Glutamatergic neuron (in vitro differentiated cells): ENCODE results near the gene HTR6. TPM values are rescaled to one million over a fixed set of nuclear protein-coding genes. Genes with fewer than 3 reads are reported as not detected.

Experiments used
- DNase-seq: peaks from one replicate; pipeline ENCODE4 v3.0.0; 2022
- H3K27ac Mint-ChIP-seq: one replicate; pipeline ENCODE4 v1.8.0; 2020; ENCODE audit warnings: mild to moderate bottlenecking, mixed read lengths, inconsistent platforms; ENCODE audit not compliant: unreplicated experiment
- H3K27me3 Mint-ChIP-seq: one replicate; pipeline ENCODE4 v1.8.0; 2020; ENCODE audit warnings: mild to moderate bottlenecking, moderate library complexity, mixed read lengths, inconsistent platforms; ENCODE audit not compliant: unreplicated experiment
- H3K36me3 Mint-ChIP-seq: one replicate; pipeline ENCODE4 v1.8.0; 2020; ENCODE audit warnings: mild to moderate bottlenecking, mixed read lengths, inconsistent platforms; ENCODE audit not compliant: unreplicated experiment
- H3K4me1 Mint-ChIP-seq: one replicate; pipeline ENCODE4 v1.8.0; 2020; ENCODE audit warnings: mild to moderate bottlenecking, low read depth, mixed read lengths, inconsistent platforms; ENCODE audit not compliant: unreplicated experiment
- H3K4me3 Mint-ChIP-seq: one replicate; pipeline ENCODE4 v1.8.0; 2020; ENCODE audit warnings: mild to moderate bottlenecking, mixed read lengths, inconsistent platforms; ENCODE audit not compliant: unreplicated experiment
- H3K9me3 Mint-ChIP-seq: one replicate; pipeline ENCODE4 v1.8.0; 2020; ENCODE audit warnings: mild to moderate bottlenecking, moderate library complexity, mixed read lengths, inconsistent platforms; ENCODE audit not compliant: unreplicated experiment
- CTCF ChIP-seq: fragments of 200-600 bp; sonication (generic); IDR thresholded peaks from one replicate; pipeline ENCODE4 v1.5.0; 2021; ENCODE audit not compliant: partially characterized antibody, unreplicated experiment
- total RNA-seq: library from RNA; stranded (reverse); fragmentation: NEBNext Ultra II Directional; extraction: Animal tissue kit (Norgen Biotek cat#: 25700); gene quantifications from one replicate; pipeline ENCODE4 v1.2.1, GENCODE V29; 2021; ENCODE audit not compliant: unreplicated experiment

Gene HTR6
- total RNA-seq, 1 donor from 2014 or later = not detected

GRCh38 chr1:19643602-19644394 is 20.9 kb upstream of the HTR6 start, which contains the start of gene NBL1:
Gene NBL1 (plus strand): TSS chr1:19644311. CDS start chr1:19655031, 10,720 bp downstream.
- Mint-ChIP-seq H3K4me1 (peaks cover 9% of the 10 kb centered on the region), H3K4me3 (peak within 1 kb of the TSS; percentile 98), H3K36me3 (no peaks in the 10 kb centered on the region), H3K9me3 (peaks cover 14% of the 10 kb centered on the region), H3K27ac (peak within 1 kb of the TSS; percentile 64), H3K27me3 (peaks cover 20% of the 10 kb centered on the region)
- TF ChIP-seq CTCF = no peak
- peak; percentile 50 for DNase-seq

GRCh38 chr1:19644395-19644680 is 20.3 kb upstream of the HTR6 start:
- no peaks in the 10 kb centered on the region for H3K36me3 Mint-ChIP-seq

GRCh38 chr1:19644681-19645410 is 19.8 kb upstream of the HTR6 start:
- Mint-ChIP-seq H3K4me3 (peak overlapping the region; percentile 98), H3K9me3 (peaks cover 14% of the 10 kb centered on the region), H3K27ac (peak overlapping the region; percentile 64), H3K4me1 (peaks cover 9% of the 10 kb centered on the region), H3K36me3 (no peaks in the 10 kb centered on the region), H3K27me3 (peaks cover 20% of the 10 kb centered on the region)
- TF ChIP-seq CTCF = no peak
- peak; percentile 47 for DNase-seq

More at GRCh38 chr1:19644395-19644680, 20.3 kb upstream of the HTR6 start:
- DNase-seq = no peak
- Mint-ChIP-seq H3K27ac (no peak overlapping the region), H3K27me3 (peaks cover 20% of the 10 kb centered on the region), H3K4me1 (peaks cover 9% of the 10 kb centered on the region), H3K9me3 (peaks cover 14% of the 10 kb centered on the region), H3K4me3 (no peak overlapping the region)
- TF ChIP-seq CTCF = no peak

- peak; percentile 48 for DNase-seq
- H3K27me3 Mint-ChIP-seq = peaks cover 20% of the 10 kb centered on the region
- no peak overlapping the region for H3K27ac Mint-ChIP-seq
- no peaks in the 10 kb centered on the region for H3K36me3 Mint-ChIP-seq
- H3K9me3 Mint-ChIP-seq = peaks cover 14% of the 10 kb centered on the region
- peak overlapping the region; percentile 75 for H3K4me3 Mint-ChIP-seq
- peaks cover 9% of the 10 kb centered on the region for H3K4me1 Mint-ChIP-seq
- TF ChIP-seq CTCF = no peak
These were observed 19.0 kb upstream of the HTR6 start for GRCh38 chr1:19645411-19646251.
